Kidney (tissue), 14 donors: ENCODE data around the gene BRD2. TPM values are rescaled to one million over a fixed set of nuclear protein-coding genes. Genes with fewer than 3 reads are reported as not detected.

Source experiments
- DNase-seq, 5 donors: peaks; one replicate each; pipeline ENCODE4 v3.0.0-alpha.2; 2013 to 2020
- FAIRE-seq: peaks from 2 replicates; lab custom pipeline; 2012; peaks lifted over from hg19 to GRCh38; lab: Jason Lieb, UNC
- H3K27ac ChIP-seq, 2 donors: one replicate each; pipeline ENCODE4 v1.7.0; 2013; ENCODE audit warnings: low read depth in 2 of 2, low read length in 2 of 2, inconsistent platforms in 1 of 2
- H3K27me3 ChIP-seq: one replicate; pipeline ENCODE4 v1.7.1; 2013; ENCODE audit warnings: low read length, inconsistent platforms; ENCODE audit not compliant: control insufficient read depth, insufficient read depth
- H3K36me3 ChIP-seq, 3 donors: one replicate each; pipeline versions ENCODE4 v1.7.0 to v1.7.1; 2013; ENCODE audit warnings: low read length in 3 of 3, control low read depth in 1 of 3, inconsistent platforms in 1 of 3; ENCODE audit not compliant: insufficient read depth in 3 of 3, control insufficient read depth in 2 of 3
- H3K4me1 ChIP-seq, 3 donors: one replicate each; pipeline versions ENCODE4 v1.7.0 to v1.7.1; 2013; ENCODE audit warnings: low read length in 3 of 3, inconsistent platforms in 1 of 3, low read depth in 1 of 3; ENCODE audit not compliant: control insufficient read depth in 2 of 3, insufficient read depth in 2 of 3
- H3K4me3 ChIP-seq, 3 donors: one replicate each; pipeline versions ENCODE4 v1.7.0 to v1.8.1; 2013; ENCODE audit warnings: low read length in 3 of 3, control low read depth in 1 of 3, inconsistent platforms in 1 of 3
- H3K9ac ChIP-seq, 3 donors: one replicate each; pipeline versions ENCODE4 v1.7.0 to v1.7.1; 2013; ENCODE audit warnings: low read length in 3 of 3, control low read depth in 1 of 3, inconsistent platforms in 1 of 3
- H3K9me3 ChIP-seq, 3 donors: one replicate each; pipeline versions ENCODE4 v1.7.0 to v1.7.1; 2013; ENCODE audit warnings: low read length in 3 of 3, control low read depth in 1 of 3, inconsistent platforms in 1 of 3; ENCODE audit not compliant: control insufficient read depth in 2 of 3, insufficient read depth in 1 of 3
- intact Hi-C: fragments of 100-400 bp; cut with DNase I; formaldehyde crosslinking; loops from one replicate; pipeline ENCODE4 v1.11.1; 2022
- polyA plus RNA-seq: library from polyadenylated mRNA; stranded (reverse); fragments of 350-450 nt; fragmentation: Illumina TruSeq; extraction: RNeasy Lipid Tissue Mini Kit (QIAGEN cat#74804); gene quantifications from one replicate; pipeline ENCODE4 v1.2.3, GENCODE V29; 2014; ENCODE audit warnings: low read depth, low replicate concordance; ENCODE audit not compliant: insufficient read depth
- total RNA-seq: library from RNA; stranded (reverse); fragmentation: NEBNext Ultra II Directional; extraction: Animal tissue kit (Norgen Biotek cat#: 25700); gene quantifications from one replicate; pipeline ENCODE4 v1.2.1, GENCODE V29; 2021
- TF ChIP-seq, protein P1 (sequence below): IDR thresholded peaks from 3 replicates; pipeline ENCODE4 v1.5.1; 2012; ENCODE audit warnings: mild to moderate bottlenecking, moderate library complexity, borderline replicate concordance; ENCODE audit not compliant: insufficient read depth; ENCODE audit errors: extremely low read depth
- donor health status: control.
- donor health status: control.
- donor health status: control.
- donor health status: control.
- donor health status: control.
- donor health status: DM: yes; HTN: yes; CAD: no.
- donor health status: Normal renal cell carcinoma (clear cell type).

The BRD2 gene
- total and polyA plus RNA-seq, 2 donors from 2014 or later = 73.9 to 184 TPM

DNA sequence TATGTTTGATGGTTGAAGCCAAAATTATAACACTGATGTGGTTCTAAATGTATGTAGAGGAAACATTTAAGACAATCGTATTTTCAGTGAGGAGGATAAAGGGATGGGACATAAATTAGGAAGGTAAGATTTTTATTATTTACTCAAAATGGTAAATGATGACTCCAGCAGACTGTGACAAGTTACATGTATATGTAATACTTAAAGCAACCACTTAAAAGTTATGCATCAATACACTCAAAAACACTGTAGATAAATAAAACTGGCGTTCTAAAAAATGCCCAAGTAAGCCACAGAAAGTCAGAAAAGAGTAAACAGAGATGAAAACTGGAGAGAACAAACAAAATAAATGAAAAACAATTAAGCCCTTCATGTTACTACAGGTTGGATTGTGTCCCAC is 46.3 kb upstream of the BRD2 start:
- DNase-seq (no peak), FAIRE-seq (no peak)
- Histone ChIP-seq H3K36me3 (no peaks in the 10 kb centered on the region), H3K9me3 (no peaks in the 10 kb centered on the region), H3K4me1 (no peaks in the 10 kb centered on the region), H3K9ac (no peak overlapping the region), H3K27me3 (no peaks in the 10 kb centered on the region), H3K4me3 (no peak overlapping the region), H3K27ac (no peak overlapping the region)
- TF ChIP-seq, protein P1, sequence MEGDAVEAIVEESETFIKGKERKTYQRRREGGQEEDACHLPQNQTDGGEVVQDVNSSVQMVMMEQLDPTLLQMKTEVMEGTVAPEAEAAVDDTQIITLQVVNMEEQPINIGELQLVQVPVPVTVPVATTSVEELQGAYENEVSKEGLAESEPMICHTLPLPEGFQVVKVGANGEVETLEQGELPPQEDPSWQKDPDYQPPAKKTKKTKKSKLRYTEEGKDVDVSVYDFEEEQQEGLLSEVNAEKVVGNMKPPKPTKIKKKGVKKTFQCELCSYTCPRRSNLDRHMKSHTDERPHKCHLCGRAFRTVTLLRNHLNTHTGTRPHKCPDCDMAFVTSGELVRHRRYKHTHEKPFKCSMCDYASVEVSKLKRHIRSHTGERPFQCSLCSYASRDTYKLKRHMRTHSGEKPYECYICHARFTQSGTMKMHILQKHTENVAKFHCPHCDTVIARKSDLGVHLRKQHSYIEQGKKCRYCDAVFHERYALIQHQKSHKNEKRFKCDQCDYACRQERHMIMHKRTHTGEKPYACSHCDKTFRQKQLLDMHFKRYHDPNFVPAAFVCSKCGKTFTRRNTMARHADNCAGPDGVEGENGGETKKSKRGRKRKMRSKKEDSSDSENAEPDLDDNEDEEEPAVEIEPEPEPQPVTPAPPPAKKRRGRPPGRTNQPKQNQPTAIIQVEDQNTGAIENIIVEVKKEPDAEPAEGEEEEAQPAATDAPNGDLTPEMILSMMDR = no peak
- intact Hi-C loops = no loop called here

DNA sequence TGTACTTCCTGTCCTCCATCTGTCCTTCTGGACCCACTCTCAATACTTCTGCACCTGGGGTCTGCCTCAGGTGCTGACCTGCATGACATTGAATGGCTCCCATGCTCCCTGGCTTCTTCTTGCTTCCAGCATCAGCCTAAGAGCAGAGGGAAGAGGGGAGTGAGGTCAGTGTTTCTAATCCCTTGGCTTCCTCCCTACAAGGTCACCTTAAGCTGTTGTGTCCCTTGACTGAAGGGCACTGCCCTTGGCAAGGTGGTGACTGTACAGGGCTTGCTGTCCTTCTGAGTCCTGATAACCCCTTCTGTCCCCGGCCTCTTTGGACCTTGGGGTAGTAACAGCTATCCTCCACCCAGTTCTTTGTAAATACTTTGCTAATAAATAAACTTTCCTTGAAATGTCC is 37.2 kb upstream of the BRD2 start:
- Histone ChIP-seq H3K27me3 (no peaks in the 10 kb centered on the region), H3K36me3 (no peaks in the 10 kb centered on the region), H3K9me3 (no peaks in the 10 kb centered on the region), H3K27ac (no peak overlapping the region), H3K9ac (no peak overlapping the region), H3K4me3 (no peak overlapping the region), H3K4me1 (no peaks in the 10 kb centered on the region)
- intact Hi-C loops = no loop called here
- TF ChIP-seq, protein P1 = no peak
- DNase-seq = no peak
- FAIRE-seq = no peak

DNA sequence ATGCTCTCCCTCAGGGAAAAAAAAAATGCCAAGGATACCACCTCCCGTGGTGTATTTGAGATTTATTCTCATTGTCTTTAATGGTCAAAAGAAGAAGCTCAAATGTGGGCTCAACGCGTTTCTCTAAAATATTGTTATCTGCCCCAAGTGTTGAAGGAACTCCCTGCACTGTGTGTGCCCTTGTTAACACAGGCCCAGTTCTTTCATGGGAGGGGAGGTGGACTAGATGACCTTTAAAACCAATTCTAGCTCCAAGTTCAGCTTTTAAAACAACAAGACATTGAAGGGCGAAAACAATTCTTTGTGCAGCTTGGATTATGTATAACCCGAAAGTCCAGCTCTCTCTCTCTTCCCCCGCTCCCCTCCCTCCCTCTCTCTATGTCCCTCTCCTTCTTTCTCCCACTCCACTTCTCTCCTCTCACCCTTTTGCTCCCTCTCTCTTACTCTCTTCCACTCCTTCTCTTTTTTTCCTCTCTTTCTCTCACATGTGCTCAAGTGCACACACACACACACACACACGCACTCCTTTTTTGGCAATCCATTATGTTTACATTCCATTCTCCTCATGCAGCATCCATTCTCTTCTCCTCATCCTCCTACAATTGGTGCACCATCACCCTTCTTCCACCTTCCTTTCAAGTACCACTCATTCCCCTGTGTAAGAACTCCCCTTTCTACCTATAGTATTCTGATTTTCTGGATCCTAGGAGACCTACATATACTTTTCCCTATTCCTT is 36.1 kb upstream of the BRD2 start:
- FAIRE-seq (no peak), DNase-seq (no peak)
- Histone ChIP-seq H3K9me3 (no peaks in the 10 kb centered on the region), H3K9ac (no peak overlapping the region), H3K27me3 (no peaks in the 10 kb centered on the region), H3K27ac (no peak overlapping the region), H3K4me1 (no peaks in the 10 kb centered on the region), H3K36me3 (no peaks in the 10 kb centered on the region), H3K4me3 (no peak overlapping the region)
- TF ChIP-seq, protein P1 = no peak
- intact Hi-C loops = no loop called here

DNA sequence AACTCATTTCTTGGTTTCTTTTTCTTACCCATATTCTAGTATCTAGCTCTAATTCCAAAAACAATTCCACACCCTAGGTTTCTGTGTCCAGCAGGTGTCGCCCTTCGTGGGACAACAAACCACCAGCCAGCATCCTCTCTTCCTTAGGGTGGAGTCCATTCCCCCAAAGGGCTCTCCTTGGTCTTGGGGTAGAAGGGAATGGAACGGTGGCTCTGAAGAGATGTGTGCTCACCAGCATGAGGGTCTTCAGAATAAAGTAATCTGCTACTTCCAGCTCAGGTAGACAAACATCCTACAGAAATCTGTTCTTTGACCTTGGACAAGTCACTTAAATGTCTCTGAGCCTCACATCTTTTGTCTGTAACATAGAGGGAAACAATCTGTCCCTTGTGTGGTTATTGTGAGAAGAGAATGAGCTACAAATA is 34.7 kb upstream of the BRD2 start:
- no peak overlapping the region for H3K27ac ChIP-seq
- intact Hi-C loops = no loop called here

More for the DNA sequence above, 34.7 kb upstream of the BRD2 start:
- FAIRE-seq (peak; percentile 8), DNase-seq (peak; percentile 66 to 85 (median 78))
- H3K9ac ChIP-seq = no peak overlapping the region
- H3K36me3 ChIP-seq = no peaks in the 10 kb centered on the region
- no peaks in the 10 kb centered on the region for H3K9me3 ChIP-seq
- TF ChIP-seq, protein P1 = peak; percentile 85
- no peak overlapping the region for H3K4me3 ChIP-seq
- no peaks in the 10 kb centered on the region for H3K27me3 ChIP-seq
- no peaks in the 10 kb centered on the region for H3K4me1 ChIP-seq
